OCI-LY3 (cell line): ENCODE measurements around the gene ARHGEF28.

Experiments
- H2AFZ ChIP-seq: fragments of 200-600, 300-600 bp; shearing (Covaris generic); 2 replicates; pipeline ENCODE4 v1.6.0; 2014; ENCODE audit warnings: antibody characterized with exemption, low read depth, low read length
- H3K27ac ChIP-seq: fragments of 200-600, 300-600 bp; sonication (generic); 2 replicates; pipeline ENCODE4 v1.5.1; 2014; ENCODE audit warnings: mild to moderate bottlenecking, low read length, moderate library complexity, mixed read lengths
- H3K27me3 ChIP-seq: fragments of 200-600, 300-600 bp; sonication (generic); 2 replicates; pipeline ENCODE4 v1.6.1; 2014; ENCODE audit warnings: low read depth, low read length, mixed read lengths
- H3K36me3 ChIP-seq: fragments of 200-600, 300-600 bp; sonication (generic); replicated peaks from 2 replicates; pipeline ENCODE3; 2014; ENCODE audit warnings: low read depth, low read length, mixed read lengths
- H3K4me1 ChIP-seq: fragments of 300-600, 200-600 bp; sonication (generic); 2 replicates; pipeline ENCODE4 v1.6.1; 2014; ENCODE audit warnings: low read length, mixed read lengths
- H3K4me2 ChIP-seq: fragments of 200-600, 300-600 bp; sonication (generic); 2 replicates; pipeline ENCODE4 v1.6.1; 2014; ENCODE audit warnings: low read length, mixed read lengths
- H3K4me3 ChIP-seq: fragments of 300-600, 200-600 bp; sonication (generic); 2 replicates; pipeline ENCODE4 v1.5.1; 2014; ENCODE audit warnings: antibody characterized with exemption, mild to moderate bottlenecking, low read length, moderate library complexity
- H3K79me2 ChIP-seq: fragments of 300-600, 200-600 bp; shearing (Covaris generic); 2 replicates; pipeline ENCODE4 v1.6.1; 2014; ENCODE audit warnings: mild to moderate bottlenecking, low read length, mixed read lengths
- H3K9ac ChIP-seq: fragments of 300-600, 200-600 bp; shearing (Covaris generic); 2 replicates; pipeline ENCODE4 v1.6.0; 2014; ENCODE audit warnings: mild to moderate bottlenecking, low read length, moderate library complexity
- H3K9me3 ChIP-seq: fragments of 200-600, 300-600 bp; shearing (Covaris generic); 2 replicates; pipeline ENCODE4 v1.6.1; 2014; ENCODE audit warnings: low read length, mixed read lengths; ENCODE audit not compliant: insufficient read depth
- H4K20me1 ChIP-seq: fragments of 200-600, 300-600 bp; sonication (generic); 2 replicates; pipeline ENCODE4 v1.6.1; 2016; ENCODE audit warnings: low read length, mixed read lengths; ENCODE audit not compliant: insufficient read depth
- EZH2phosphoT487 ChIP-seq: fragments of 200-600 bp; shearing (Covaris generic); IDR thresholded peaks from 2 replicates; pipeline ENCODE4 v1.6.1; 2018; ENCODE audit warnings: antibody characterized with exemption, mixed run types, low read depth
- TF ChIP-seq, protein P1 (sequence below): fragments of 200-600, 300-600 bp; sonication (generic); IDR thresholded peaks from 2 replicates; pipeline ENCODE4 v1.5.1; 2014; ENCODE audit warnings: antibody characterized with exemption, low read length, low read depth

Gene ARHGEF28

DNA sequence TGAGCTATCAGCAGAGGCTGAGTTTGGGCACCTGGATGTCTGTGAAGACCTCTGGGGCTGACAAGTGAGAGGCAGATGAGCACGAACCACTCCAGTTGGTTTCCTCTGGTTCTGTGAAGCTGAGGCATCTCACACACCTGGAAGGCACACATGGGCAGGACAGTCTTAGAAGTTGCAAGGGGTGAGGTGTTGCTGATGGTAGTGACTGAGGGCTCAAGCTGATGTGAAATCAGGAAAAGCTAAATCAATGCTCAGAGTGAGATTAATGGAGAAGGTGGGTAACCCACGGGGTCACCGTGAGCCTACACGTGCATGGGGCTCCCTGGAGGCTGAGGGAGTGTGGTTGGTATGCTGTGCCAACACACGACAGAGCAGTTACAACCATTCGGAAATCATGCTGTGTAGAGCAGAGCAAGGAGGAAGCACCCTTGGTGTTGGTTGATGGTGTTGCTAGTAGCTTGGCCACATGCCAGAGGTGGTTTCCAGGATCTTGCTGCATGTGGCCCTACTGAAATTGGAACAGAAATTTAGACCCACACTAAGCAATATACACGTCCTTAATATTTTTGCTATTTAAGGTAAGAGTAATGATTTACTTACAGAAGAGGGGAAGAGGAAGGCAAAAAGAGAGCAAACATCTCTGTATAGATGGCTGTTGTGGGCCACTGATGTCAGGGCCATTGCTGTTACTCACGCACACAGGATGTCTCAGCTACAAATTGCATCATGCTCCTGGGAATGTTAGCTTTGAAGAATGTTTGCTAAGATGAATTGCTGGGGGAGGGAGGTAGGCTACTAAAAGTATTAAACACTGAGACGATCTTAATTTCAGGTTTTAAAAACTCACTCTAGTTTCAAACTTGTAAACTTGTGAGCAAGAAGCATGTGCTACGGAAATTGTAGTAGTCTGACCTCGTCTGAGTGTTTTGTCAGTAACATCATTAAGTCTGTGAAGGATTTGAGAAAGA is 170.5 kb downstream of the ARHGEF28 start:
- H3K9ac ChIP-seq: no peak overlapping the region
- no peaks in the 10 kb centered on the region for H3K79me2 ChIP-seq
- H3K27ac ChIP-seq: no peak overlapping the region
- no peak overlapping the region for H3K4me3 ChIP-seq
- peak overlapping the region; percentile 65; the same call in 1 of the 2 replicates for H2AFZ ChIP-seq
- no peaks in the 10 kb centered on the region for H3K36me3 ChIP-seq
- peaks cover 15% of the 10 kb centered on the region for H3K4me1 ChIP-seq
- H4K20me1 ChIP-seq: no peaks in the 10 kb centered on the region
- peak overlapping the region; percentile 36 for H3K4me2 ChIP-seq
- no peaks in the 10 kb centered on the region for H3K27me3 ChIP-seq
- no peaks in the 10 kb centered on the region for H3K9me3 ChIP-seq
- no peak for TF ChIP-seq EZH2phosphoT487
- TF ChIP-seq, protein P1, sequence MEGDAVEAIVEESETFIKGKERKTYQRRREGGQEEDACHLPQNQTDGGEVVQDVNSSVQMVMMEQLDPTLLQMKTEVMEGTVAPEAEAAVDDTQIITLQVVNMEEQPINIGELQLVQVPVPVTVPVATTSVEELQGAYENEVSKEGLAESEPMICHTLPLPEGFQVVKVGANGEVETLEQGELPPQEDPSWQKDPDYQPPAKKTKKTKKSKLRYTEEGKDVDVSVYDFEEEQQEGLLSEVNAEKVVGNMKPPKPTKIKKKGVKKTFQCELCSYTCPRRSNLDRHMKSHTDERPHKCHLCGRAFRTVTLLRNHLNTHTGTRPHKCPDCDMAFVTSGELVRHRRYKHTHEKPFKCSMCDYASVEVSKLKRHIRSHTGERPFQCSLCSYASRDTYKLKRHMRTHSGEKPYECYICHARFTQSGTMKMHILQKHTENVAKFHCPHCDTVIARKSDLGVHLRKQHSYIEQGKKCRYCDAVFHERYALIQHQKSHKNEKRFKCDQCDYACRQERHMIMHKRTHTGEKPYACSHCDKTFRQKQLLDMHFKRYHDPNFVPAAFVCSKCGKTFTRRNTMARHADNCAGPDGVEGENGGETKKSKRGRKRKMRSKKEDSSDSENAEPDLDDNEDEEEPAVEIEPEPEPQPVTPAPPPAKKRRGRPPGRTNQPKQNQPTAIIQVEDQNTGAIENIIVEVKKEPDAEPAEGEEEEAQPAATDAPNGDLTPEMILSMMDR: no peak

GRCh38 chr5:73797132-73797510 is 171.1 kb downstream of the ARHGEF28 start:
- Histone ChIP-seq H3K27ac (no peak overlapping the region), H4K20me1 (no peaks in the 10 kb centered on the region), H3K79me2 (no peaks in the 10 kb centered on the region), H3K4me1 (peaks cover 15% of the 10 kb centered on the region), H3K4me3 (no peak overlapping the region), H3K9ac (no peak overlapping the region), H3K4me2 (no peak overlapping the region), H3K27me3 (no peaks in the 10 kb centered on the region), H3K9me3 (no peaks in the 10 kb centered on the region), H3K36me3 (no peaks in the 10 kb centered on the region), H2AFZ (0 out of 2 replicates have a peak overlapping the region, but pooled peaks have one; percentile 65)
- no peak for TF ChIP-seq EZH2phosphoT487
- TF ChIP-seq, protein P1: no peak

GRCh38 chr5:73799401-73799972 is 173.5 kb downstream of the ARHGEF28 start:
- Histone ChIP-seq H3K4me2 (no peak overlapping the region), H4K20me1 (no peaks in the 10 kb centered on the region), H3K27ac (no peak overlapping the region), H2AFZ (no peak overlapping the region), H3K4me3 (no peak overlapping the region), H3K9me3 (no peaks in the 10 kb centered on the region), H3K4me1 (peaks cover 15% of the 10 kb centered on the region), H3K79me2 (no peaks in the 10 kb centered on the region), H3K36me3 (no peaks in the 10 kb centered on the region), H3K27me3 (no peaks in the 10 kb centered on the region), H3K9ac (no peak overlapping the region)
- TF ChIP-seq EZH2phosphoT487: no peak
- TF ChIP-seq, protein P1: no peak

- Histone ChIP-seq H3K79me2 (no peaks in the 10 kb centered on the region), H3K4me3 (no peak overlapping the region), H3K36me3 (no peaks in the 10 kb centered on the region), H3K9me3 (no peaks in the 10 kb centered on the region), H4K20me1 (no peaks in the 10 kb centered on the region), H2AFZ (no peak overlapping the region), H3K4me1 (peaks cover 8% of the 10 kb centered on the region), H3K4me2 (no peak overlapping the region), H3K27me3 (no peaks in the 10 kb centered on the region), H3K27ac (no peak overlapping the region), H3K9ac (no peak overlapping the region)
- TF ChIP-seq, protein P1: no peak
- no peak for TF ChIP-seq EZH2phosphoT487
Measured at GRCh38 chr5:73801686-73802085, 175.7 kb downstream of the ARHGEF28 start.
